Measurements from ENCODE around the gene TADA3.

Gene TADA3

GRCh38 chr3:9809239-9809614 lies 17.0 kb upstream of the TADA3 start:
- peak; percentile 58 for DNase-seq (ENCODE audit: low spot score)
- no peak for TF ChIP-seq CTCF (IDR thresholded peaks at IDR 0.05; ENCODE audit: extremely low read depth, missing control alignments)

- TF ChIP-seq CTCF (IDR thresholded peaks at IDR 0.05; ENCODE audit: extremely low read depth, missing control alignments) = no peak
- DNase-seq (ENCODE audit: low spot score) = peak; percentile 63
Measured at GRCh38 chr3:9808345-9809037, 16.2 kb upstream of the TADA3 start.

GRCh38 chr3:9807981-9808344 lies 15.7 kb upstream of the TADA3 start:
- no peak for DNase-seq (ENCODE audit: low spot score)
- TF ChIP-seq CTCF (IDR thresholded peaks at IDR 0.05; ENCODE audit: extremely low read depth, missing control alignments) = no peak

GRCh38 chr3:9806688-9807589 lies 14.7 kb upstream of the TADA3 start:
- DNase-seq (ENCODE audit: low spot score) = no peak
- TF ChIP-seq CTCF (IDR thresholded peaks at IDR 0.05; ENCODE audit: extremely low read depth, missing control alignments) = no peak

- no peak for DNase-seq (ENCODE audit: low spot score)
- no peak for TF ChIP-seq CTCF (IDR thresholded peaks at IDR 0.05; ENCODE audit: extremely low read depth, missing control alignments)
Measured at GRCh38 chr3:9806137-9806536, 13.9 kb upstream of the TADA3 start.

- DNase-seq (ENCODE audit: low spot score) = no peak
Measured at GRCh38 chr3:9804996-9805395, 12.7 kb upstream of the TADA3 start.

More at GRCh38 chr3:9804996-9805395, 12.7 kb upstream of the TADA3 start:
- TF ChIP-seq CTCF (IDR thresholded peaks at IDR 0.05; ENCODE audit: extremely low read depth, missing control alignments) = no peak
